ENCODE measurements around the gene PRR3. TPM values are rescaled to one million over a fixed set of nuclear protein-coding genes. Genes with fewer than 3 reads are reported as not detected.

The PRR3 gene
- total RNA-seq, 1 donor: 6.0 TPM

GRCh38 chr6:30555816-30556065 lies 1.4 kb upstream of the PRR3 start:
- TF ChIP-seq CTCF (IDR thresholded peaks at IDR 0.05; ENCODE audit: insufficient read depth, low read depth, low read length): no peak
- DNase-seq (ENCODE audit: low read depth): no peak
- H3K4me3 ChIP-seq (ENCODE audit: low read depth, low read length): peak overlapping the region; percentile 100

- DNase-seq (ENCODE audit: low read depth): peak; percentile 92
- peak within 1 kb of the TSS; percentile 100 for H3K4me3 ChIP-seq (ENCODE audit: low read depth, low read length)
- peak; percentile 9 for TF ChIP-seq CTCF (IDR thresholded peaks at IDR 0.05; ENCODE audit: insufficient read depth, low read depth, low read length)
Measured at GRCh38 chr6:30556066-30556905, 809 bp upstream of the PRR3 start, which contains the start of gene GNL1. Gene GNL1, minus strand, starts transcription at chr6:30556489. Its CDS starts 286 bp downstream, at chr6:30556203.

DNA sequence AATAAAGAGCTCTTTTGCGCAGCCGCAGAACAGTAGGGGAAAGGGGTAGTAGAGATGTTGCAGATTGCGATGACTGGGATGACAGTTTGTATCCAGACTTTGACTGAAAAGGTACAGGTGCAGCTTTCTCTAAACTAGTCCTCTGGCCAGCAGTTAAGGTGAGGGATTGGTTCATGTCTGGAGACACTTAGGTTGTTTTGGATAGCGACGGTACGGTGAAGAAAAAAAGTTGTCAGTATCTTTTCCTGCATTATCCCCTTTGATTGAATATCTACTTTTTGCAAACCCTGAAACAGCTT lies 537 bp downstream of the PRR3 start:
- no peak for TF ChIP-seq CTCF (IDR thresholded peaks at IDR 0.05; ENCODE audit: insufficient read depth, low read depth, low read length)
- H3K4me3 ChIP-seq (ENCODE audit: low read depth, low read length): peak overlapping the region; percentile 100
- DNase-seq (ENCODE audit: low read depth): no peak

GRCh38 chr6:30560930-30561329 lies 3.8 kb downstream of the PRR3 start:
- no peak overlapping the region for H3K4me3 ChIP-seq (ENCODE audit: low read depth, low read length)
- TF ChIP-seq CTCF (IDR thresholded peaks at IDR 0.05; ENCODE audit: insufficient read depth, low read depth, low read length): no peak
- no peak for DNase-seq (ENCODE audit: low read depth)

GRCh38 chr6:30562470-30563425 lies 5.7 kb downstream of the PRR3 start:
- H3K4me3 ChIP-seq (ENCODE audit: low read depth, low read length): no peak overlapping the region
- no peak for TF ChIP-seq CTCF (IDR thresholded peaks at IDR 0.05; ENCODE audit: insufficient read depth, low read depth, low read length)
- DNase-seq (ENCODE audit: low read depth): no peak

- no peak for TF ChIP-seq CTCF (IDR thresholded peaks at IDR 0.05; ENCODE audit: insufficient read depth, low read depth, low read length)
- DNase-seq (ENCODE audit: low read depth): no peak
- no peak overlapping the region for H3K4me3 ChIP-seq (ENCODE audit: low read depth, low read length)
Measured at GRCh38 chr6:30564114-30564513, 7.0 kb downstream of the PRR3 start.

All from fibroblast of villous mesenchyme (primary cell).